GM19035 (cell line): ENCODE data around the gene AXDND1.
"Not testable (repeated sequence)": the region's sequence is repeated elsewhere in the genome, so short reads cannot be mapped to it uniquely, and the experiment has no call there.

Experiments
- ATAC-seq: cut with Tn5 transposase; IDR thresholded peaks from one replicate; pipeline ENCODE4 v1.9.1; 2021; ENCODE audit not compliant: unreplicated experiment

AXDND1 gene

GRCh38 chr1:179369751-179370341, 4.1 kb downstream of the AXDND1 start:
- peak; percentile 36 for ATAC-seq

GRCh38 chr1:179372160-179372559, 6.4 kb downstream of the AXDND1 start:
- no peak for ATAC-seq

DNA sequence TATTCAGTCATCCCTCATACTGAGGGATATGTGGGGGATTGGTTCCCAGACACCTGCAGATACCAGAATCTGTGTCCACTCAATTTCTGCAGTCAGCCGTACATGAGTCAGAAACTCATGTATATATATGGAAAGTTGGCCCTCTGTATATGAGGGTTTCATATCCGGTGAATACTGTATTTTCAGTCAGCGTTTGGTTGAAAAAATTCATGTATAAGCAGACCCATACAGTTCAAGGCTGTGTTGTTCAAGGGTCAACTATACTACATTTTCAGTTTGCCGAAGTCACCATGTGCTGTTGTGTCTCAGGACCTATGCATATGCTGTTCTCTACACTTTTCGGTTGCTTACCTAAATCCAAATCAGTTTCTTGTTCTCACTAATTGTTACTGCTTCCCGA, 10.5 kb downstream of the AXDND1 start:
- ATAC-seq: no peak

GRCh38 chr1:179380299-179380698, 14.5 kb downstream of the AXDND1 start:
- ATAC-seq: no peak

- no peak for ATAC-seq
Observed at GRCh38 chr1:179384027-179384426, 18.3 kb downstream of the AXDND1 start.

DNA sequence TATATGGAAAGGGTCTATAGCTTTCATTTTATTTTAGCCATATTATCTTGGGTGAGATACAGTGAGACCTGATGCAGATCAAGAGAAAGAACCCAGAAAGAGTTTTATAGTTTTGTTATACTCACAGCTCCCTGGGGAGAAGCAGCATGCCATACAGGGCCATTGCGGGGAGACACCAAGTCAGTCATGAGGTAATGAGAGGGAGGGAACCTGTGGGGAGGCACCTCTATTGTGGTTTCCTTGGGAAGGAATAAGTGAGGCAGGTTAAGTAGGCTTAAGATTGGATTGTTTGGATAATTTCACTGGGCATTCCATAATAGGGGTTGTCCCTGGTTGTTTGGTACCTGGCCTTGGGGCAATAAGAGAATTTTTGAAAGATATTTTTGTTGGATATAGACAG, 19.7 kb downstream of the AXDND1 start:
- ATAC-seq: no peak

DNA sequence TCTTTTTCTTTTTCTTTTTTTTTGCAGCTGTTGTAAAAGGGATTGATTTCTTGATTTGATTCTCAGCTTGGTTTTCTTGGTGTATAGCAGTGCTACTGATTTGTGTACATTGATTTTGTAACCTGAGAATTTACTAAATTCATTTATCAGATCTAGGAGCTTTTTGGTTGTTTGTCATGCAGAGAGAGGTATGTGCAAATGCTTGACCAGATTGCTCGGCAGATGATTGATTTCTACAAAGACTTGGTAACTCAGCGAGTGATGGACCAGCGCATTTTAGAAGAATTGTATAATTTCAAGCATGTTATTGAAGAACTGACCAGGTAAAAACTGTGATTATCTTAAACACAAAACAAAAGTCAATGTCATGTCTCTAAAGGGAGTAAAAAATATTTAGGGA, 27.9 kb downstream of the AXDND1 start:
- no peak for ATAC-seq

DNA sequence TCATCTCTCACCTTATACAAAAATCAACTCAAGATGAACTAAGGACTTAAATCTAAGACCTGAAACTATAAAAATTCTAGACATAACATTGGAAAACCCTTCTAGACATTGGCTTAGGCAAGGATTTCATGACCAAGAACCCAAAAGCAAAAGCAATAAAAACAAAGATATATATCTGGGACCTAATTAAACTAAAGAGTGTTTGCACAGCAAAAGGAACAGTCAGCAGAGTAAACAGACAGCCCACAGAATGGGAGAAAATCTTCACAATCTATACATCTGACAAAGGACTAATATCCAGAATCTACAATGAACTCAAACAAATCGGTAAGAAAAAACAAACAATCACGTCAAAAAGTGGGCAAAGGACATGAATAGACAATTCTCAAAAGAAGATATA, 33.6 kb downstream of the AXDND1 start:
- not testable (repeated sequence) for ATAC-seq

- ATAC-seq: not testable (repeated sequence)
Observed at GRCh38 chr1:179417760-179418159, 52.0 kb downstream of the AXDND1 start.

DNA sequence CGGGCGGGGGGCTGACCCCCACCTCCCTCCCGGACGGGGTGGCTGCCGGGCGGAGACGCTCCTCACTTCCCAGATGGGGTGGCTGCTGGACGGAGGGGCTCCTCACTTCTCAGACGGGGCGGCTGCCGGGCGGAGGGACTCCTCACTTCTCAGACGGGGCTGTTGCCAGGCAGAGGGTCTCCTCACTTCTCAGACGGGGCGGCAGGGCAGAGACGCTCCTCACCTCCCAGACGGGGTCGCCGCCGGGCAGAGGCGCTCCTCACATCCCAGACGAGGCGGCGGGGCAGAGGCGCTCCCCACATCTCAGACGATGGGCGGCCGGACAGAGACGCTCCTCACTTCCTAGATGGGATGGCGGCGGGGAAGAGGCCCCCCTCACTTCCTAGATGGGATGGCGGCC, 52.9 kb downstream of the AXDND1 start:
- not testable (repeated sequence) for ATAC-seq

DNA sequence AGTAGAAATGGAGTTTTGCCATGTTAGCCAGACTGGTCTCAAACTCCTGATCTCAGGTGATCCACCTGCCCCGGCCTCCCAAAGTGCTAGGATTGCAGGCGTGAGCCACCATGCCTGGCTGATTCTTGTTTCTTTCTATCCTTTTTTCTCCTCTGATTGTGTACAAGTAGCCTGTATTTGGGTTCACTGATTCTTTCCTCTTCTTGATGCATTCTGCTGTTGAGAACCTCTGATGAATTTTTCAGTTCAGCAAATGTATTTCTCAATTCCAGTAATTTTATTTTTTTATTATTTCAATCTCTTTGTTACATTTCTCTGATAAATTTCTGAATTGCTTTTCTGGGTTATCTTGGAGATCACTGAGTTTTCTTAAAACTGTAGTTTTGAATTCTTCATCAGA, 58.8 kb downstream of the AXDND1 start:
- no peak for ATAC-seq

- no peak for ATAC-seq
Observed at GRCh38 chr1:179425186-179425585, 59.4 kb downstream of the AXDND1 start.

- ATAC-seq: no peak
Observed at GRCh38 chr1:179437171-179437570, 71.4 kb downstream of the AXDND1 start.

DNA sequence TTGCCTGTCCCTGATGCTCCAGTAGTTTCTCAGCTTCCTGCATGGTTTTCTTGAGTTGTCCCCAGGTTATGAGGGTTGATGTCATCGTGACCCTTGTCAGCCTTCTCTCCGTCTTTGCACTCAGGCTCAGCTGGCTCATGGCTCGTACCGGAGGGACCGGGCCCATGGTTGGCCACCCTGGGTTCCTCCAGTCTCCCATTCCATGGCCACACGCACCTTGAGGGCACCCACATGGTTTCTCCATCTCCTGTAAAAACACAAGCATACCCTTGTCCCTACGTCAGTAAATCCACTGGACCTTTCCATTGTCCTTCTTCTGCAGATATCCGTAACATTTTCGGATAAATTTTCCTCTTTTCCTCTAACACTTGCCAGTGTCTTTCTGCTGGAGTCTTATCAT, 73.9 kb downstream of the AXDND1 start:
- not testable (repeated sequence) for ATAC-seq

GRCh38 chr1:179440301-179440700, 74.5 kb downstream of the AXDND1 start:
- ATAC-seq: not testable (repeated sequence)

DNA sequence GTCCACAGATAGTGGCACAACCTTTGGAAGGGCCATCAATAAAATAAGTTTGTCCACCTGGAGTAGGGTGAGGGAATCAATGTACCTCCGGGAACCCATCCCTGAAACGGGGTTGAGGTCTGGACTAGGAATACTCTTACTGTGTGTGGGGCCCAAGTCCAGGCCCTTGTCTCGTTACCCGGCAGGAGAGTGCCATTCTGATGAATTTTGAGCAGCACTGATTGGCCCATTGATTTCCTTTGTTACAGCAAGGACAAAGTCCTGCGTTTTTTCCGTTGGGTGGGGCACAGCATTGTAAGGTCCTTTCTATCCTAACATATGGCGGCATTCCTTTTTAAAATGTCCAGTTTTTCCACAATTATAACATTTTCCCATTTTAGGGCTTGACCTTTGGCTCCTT, 75.2 kb downstream of the AXDND1 start:
- no peak for ATAC-seq

DNA sequence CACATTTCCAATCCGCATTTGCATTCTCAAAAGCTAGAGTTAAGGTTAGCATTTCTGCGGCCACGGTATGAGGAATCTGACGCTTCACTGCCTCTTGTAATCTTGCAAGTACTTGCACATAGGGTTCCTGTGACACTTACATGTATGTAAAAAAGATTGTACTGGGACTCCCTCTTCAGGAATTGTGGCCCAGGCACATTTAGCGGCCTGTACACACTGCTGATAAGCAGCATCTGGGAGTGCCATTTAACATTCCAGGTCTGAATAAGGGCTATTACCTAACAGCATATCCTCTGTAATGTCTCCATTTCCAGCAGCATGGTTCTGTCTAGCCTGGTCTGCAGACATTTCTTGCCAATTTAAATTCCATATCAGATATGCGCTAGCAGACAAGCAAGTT, 75.7 kb downstream of the AXDND1 start:
- no peak for ATAC-seq

DNA sequence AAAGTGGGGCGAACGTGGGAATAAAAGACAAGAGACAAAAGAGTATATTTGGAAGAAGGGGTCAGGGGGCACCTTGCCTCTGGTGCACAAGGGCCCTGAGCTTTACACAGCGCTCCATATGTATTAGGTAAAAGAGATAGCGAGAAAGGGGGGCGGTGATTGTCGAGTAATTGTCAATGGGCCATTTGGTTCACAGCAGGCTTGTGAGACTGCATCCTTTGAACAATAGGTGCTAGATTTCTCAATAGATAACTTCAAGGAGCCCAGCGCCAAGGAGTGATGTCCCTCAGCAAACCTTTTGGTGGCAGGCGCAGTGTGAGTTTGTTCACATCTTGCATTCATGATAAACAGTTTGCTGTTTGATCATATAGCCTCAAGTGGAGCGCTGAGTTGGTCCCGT, 77.1 kb downstream of the AXDND1 start:
- not testable (repeated sequence) for ATAC-seq

GRCh38 chr1:179445593-179445992, 79.8 kb downstream of the AXDND1 start:
- no peak for ATAC-seq

DNA sequence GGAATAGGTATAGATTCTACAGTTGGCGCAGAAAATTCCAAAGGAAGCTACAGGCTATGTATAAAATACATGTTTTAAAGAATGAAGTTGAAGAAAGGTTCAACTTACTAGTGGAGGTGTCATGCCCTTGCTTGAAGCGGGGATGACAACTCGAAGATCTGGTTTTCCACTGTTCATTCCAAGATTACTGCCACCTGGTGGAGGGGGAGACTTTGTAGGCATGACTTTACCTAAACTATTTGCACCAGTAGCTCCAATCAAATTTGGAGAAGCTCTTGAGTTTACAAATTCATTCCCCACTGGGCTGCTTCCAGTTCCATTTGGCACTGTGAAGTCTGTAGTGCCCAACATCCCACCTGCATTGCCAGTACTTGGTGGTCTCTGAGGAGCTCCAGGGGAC, 81.7 kb downstream of the AXDND1 start:
- ATAC-seq: no peak

DNA sequence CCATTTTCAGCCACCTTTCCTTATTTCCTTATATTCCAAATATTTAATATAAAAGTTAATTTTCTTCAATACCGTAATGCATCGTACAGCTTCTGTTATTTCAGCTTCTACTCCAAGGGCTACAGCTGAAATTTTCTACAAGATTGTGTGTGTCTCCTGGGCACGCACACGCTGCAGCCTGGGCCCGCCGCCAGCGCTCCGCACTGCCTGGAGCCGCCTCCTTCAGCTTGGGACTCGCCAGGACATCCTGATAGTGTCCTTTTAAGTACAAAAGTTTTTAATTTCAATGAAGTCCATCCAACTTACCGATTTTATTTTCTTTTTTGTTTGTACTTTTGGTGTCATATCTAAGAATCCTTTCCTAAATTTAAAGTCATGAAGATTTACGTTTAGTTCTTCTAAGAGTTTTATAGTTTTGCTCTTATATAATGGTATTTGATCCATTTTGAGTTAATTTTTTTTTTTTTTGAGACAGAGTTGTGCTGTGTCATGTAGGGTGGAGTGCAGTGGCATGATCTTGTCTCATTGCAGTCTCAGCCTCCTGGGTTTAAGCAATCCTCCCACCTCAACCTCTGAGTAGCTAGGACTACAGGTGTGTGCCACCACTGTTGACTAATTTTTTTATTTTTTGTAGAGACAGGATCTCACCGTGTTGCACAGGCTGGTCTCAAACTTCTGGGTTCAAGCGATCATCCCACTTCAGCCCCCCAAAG, 82.8 kb downstream of the AXDND1 start:
- no peak for ATAC-seq

DNA sequence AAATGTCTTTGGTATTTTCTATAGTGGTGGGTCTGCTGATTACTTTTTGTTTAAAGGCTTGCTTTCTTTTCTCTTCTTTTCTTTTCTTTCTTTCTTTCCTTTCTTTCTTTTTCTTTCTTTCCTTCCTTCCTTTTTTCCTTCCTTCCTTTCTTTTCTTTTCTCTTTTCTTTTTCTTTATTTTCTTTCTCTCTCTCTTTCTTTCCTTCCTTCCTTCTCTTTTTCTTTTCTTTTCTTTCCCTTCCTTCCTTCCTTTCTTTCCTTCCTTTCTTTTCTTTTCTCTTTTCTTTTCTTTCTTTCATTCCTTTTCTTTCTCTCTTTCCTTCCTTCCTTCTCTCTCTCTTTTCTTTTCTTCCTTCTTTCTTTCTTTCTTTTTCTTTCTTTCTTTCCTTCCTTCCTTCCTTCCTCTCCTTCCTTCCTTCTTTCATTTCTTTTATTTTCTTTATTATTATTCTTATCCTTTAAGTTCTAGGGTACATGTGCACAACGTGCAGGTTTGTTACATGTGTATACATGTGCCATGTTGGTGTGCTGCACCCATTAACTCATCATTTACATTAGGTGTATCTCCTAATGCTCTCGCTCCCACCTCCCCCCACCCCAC, 93.9 kb downstream of the AXDND1 start:
- ATAC-seq: not testable (repeated sequence)
